Chondrocyte (in vitro differentiated cells): ENCODE data around the gene FOXL1. TPM values are rescaled to one million over a fixed set of nuclear protein-coding genes. Genes with fewer than 3 reads are reported as not detected.
"Not testable (repeated sequence)": the region's sequence is repeated elsewhere in the genome, so short reads cannot be mapped to it uniquely, and the experiment has no call there.

Experiments
- DNase-seq: peaks from one replicate; pipeline ENCODE4 v3.0.0; 2021; ENCODE audit warnings: mixed read lengths, low spot score
- H3K27ac Mint-ChIP-seq: one replicate; pipeline ENCODE4 v1.8.0; 2021; ENCODE audit warnings: mild to moderate bottlenecking, moderate library complexity, mixed read lengths; ENCODE audit not compliant: unreplicated experiment
- H3K27me3 Mint-ChIP-seq: 2 replicates; pipeline ENCODE4 v1.8.0; 2021; ENCODE audit warnings: low read depth, mixed read lengths
- H3K36me3 Mint-ChIP-seq: 2 replicates; pipeline ENCODE4 v1.8.0; 2021; ENCODE audit warnings: low read depth, mixed read lengths
- H3K4me1 Mint-ChIP-seq: 2 replicates; pipeline ENCODE4 v1.8.0; 2021; ENCODE audit warnings: low read depth, mild to moderate bottlenecking, mixed read lengths
- H3K4me3 Mint-ChIP-seq: one replicate; pipeline ENCODE4 v1.8.0; 2021; ENCODE audit warnings: mild to moderate bottlenecking, moderate library complexity, mixed read lengths; ENCODE audit not compliant: unreplicated experiment
- H3K9me3 Mint-ChIP-seq: 2 replicates; pipeline ENCODE4 v1.8.0; 2021; ENCODE audit warnings: low read depth, mixed read lengths
- total RNA-seq: library from RNA; stranded (reverse); gene quantifications from 3 replicates; pipeline ENCODE4 v1.2.1, GENCODE V29; 2021
- TF ChIP-seq, protein P1 (sequence below): fragments of 200-600 bp; sonication (generic); IDR thresholded peaks from 2 replicates; pipeline ENCODE4 v1.5.0; 2021; ENCODE audit warnings: antibody characterized with exemption, mild to moderate bottlenecking, moderate library complexity

Gene FOXL1
- total RNA-seq, 1 donor from 2014 or later, result 8.1 TPM

- H3K27me3 Mint-ChIP-seq, result no peaks in the 10 kb centered on the region
- H3K4me3 Mint-ChIP-seq, result peak overlapping the region; percentile 48
- H3K27ac Mint-ChIP-seq, result no peak overlapping the region
- TF ChIP-seq, protein P1, sequence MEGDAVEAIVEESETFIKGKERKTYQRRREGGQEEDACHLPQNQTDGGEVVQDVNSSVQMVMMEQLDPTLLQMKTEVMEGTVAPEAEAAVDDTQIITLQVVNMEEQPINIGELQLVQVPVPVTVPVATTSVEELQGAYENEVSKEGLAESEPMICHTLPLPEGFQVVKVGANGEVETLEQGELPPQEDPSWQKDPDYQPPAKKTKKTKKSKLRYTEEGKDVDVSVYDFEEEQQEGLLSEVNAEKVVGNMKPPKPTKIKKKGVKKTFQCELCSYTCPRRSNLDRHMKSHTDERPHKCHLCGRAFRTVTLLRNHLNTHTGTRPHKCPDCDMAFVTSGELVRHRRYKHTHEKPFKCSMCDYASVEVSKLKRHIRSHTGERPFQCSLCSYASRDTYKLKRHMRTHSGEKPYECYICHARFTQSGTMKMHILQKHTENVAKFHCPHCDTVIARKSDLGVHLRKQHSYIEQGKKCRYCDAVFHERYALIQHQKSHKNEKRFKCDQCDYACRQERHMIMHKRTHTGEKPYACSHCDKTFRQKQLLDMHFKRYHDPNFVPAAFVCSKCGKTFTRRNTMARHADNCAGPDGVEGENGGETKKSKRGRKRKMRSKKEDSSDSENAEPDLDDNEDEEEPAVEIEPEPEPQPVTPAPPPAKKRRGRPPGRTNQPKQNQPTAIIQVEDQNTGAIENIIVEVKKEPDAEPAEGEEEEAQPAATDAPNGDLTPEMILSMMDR, result no peak
- no peak for DNase-seq
- H3K9me3 Mint-ChIP-seq, result no peaks in the 10 kb centered on the region
- peaks cover 7% of the 10 kb centered on the region for H3K36me3 Mint-ChIP-seq
- peaks cover 29% of the 10 kb centered on the region for H3K4me1 Mint-ChIP-seq
Measured at GRCh38 chr16:86585821-86586611, 7.7 kb downstream of the FOXL1 start.

- H3K27me3 Mint-ChIP-seq, result no peaks in the 10 kb centered on the region
- peaks cover 12% of the 10 kb centered on the region for H3K36me3 Mint-ChIP-seq
- no peak overlapping the region for H3K4me3 Mint-ChIP-seq
- H3K27ac Mint-ChIP-seq, result no peak overlapping the region
- TF ChIP-seq, protein P1, result no peak
- no peak for DNase-seq
- H3K4me1 Mint-ChIP-seq, result peaks cover 20% of the 10 kb centered on the region
- peaks cover 3% of the 10 kb centered on the region for H3K9me3 Mint-ChIP-seq
Measured at GRCh38 chr16:86587487-86587886, 9.1 kb downstream of the FOXL1 start.

DNA sequence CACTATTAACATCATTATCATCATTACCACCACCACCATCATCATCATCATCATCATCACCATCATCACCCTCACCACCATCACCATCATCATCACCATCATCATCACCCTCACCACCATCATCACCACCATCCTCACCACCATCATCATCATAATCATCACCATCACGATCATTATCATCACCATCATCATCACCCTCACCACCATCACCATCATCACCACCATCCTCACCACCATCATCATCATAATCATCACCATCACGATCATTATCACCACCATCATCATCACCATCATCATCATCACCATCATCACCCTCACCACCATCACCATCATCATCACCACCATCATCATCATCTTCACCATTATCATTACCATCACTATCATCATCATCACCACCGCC is 9.6 kb downstream of the FOXL1 start:
- H3K27me3 Mint-ChIP-seq, H3K9me3 Mint-ChIP-seq, DNase-seq, H3K4me3 Mint-ChIP-seq, H3K27ac Mint-ChIP-seq: not testable (repeated sequence)
- Mint-ChIP-seq H3K36me3 (peaks cover 12% of the 10 kb centered on the region), H3K4me1 (peaks cover 20% of the 10 kb centered on the region)

GRCh38 chr16:86590501-86591144 is 12.3 kb downstream of the FOXL1 start:
- no peak for DNase-seq
- Mint-ChIP-seq H3K9me3 (peaks cover 3% of the 10 kb centered on the region), H3K36me3 (peaks cover 8% of the 10 kb centered on the region), H3K27ac (peak overlapping the region; percentile 62), H3K4me3 (no peak overlapping the region), H3K4me1 (peaks cover 42% of the 10 kb centered on the region), H3K27me3 (no peaks in the 10 kb centered on the region)
- TF ChIP-seq, protein P1, result no peak

DNA sequence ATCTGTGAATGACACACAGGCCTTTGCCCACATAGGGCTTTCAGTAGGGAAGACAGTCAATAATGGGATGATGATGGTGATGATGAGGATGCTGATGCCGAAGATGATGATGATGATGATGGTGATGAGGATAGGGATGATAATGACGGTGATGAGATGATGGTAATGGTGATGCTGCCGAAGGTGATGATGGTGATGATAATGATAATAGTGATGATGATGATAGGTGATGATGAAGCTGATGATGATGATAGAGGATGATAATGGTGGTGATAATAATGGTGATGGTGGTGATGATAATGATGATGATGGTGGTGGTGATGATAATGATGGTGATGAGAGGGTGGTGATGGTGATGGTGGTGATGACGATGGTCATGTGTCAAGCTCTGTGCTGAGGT is 12.9 kb downstream of the FOXL1 start:
- Mint-ChIP-seq H3K36me3 (peaks cover 8% of the 10 kb centered on the region), H3K4me1 (peaks cover 48% of the 10 kb centered on the region), H3K27ac (peak overlapping the region; percentile 24), H3K9me3 (peaks cover 3% of the 10 kb centered on the region), H3K4me3 (no peak overlapping the region), H3K27me3 (no peaks in the 10 kb centered on the region)
- no peak for DNase-seq
- TF ChIP-seq, protein P1, result no peak
